Hepatocyte (in vitro differentiated cells): ENCODE data around the gene DLG3. TPM values are rescaled to one million over a fixed set of nuclear protein-coding genes. Genes with fewer than 3 reads are reported as not detected.
A peak's percentile ranks its signal among the peaks of the same experiment; 100 is the strongest.

Experiments used
- DNase-seq: peaks from one replicate; pipeline ENCODE4 v3.0.0-alpha.2; 2016; ENCODE audit warnings: low spot score
- H2AFZ ChIP-seq: fragments of 200-600 bp; sonication (generic); 2 replicates; pipeline ENCODE4 v1.6.0; 2016; ENCODE audit warnings: antibody characterized with exemption, mild to moderate bottlenecking
- H3K27ac ChIP-seq: fragments of 200-600 bp; sonication (generic); 2 replicates; pipeline ENCODE4 v1.5.1; 2016; ENCODE audit warnings: mild to moderate bottlenecking
- H3K27me3 ChIP-seq: fragments of 200-600 bp; sonication (generic); 2 replicates; pipeline ENCODE4 v1.6.1; 2016
- H3K36me3 ChIP-seq: fragments of 200-600 bp; sonication (generic); replicated peaks from 2 replicates; pipeline ENCODE4 v1.5.1; 2016; ENCODE audit warnings: low read depth; ENCODE audit not compliant: insufficient read depth
- H3K4me1 ChIP-seq: fragments of 200-600 bp; sonication (generic); 2 replicates; pipeline ENCODE4 v1.5.1; 2016; ENCODE audit warnings: mild to moderate bottlenecking, moderate library complexity; ENCODE audit not compliant: insufficient read depth
- H3K4me2 ChIP-seq: fragments of 200-600 bp; sonication (generic); 2 replicates; pipeline ENCODE4 v1.6.0; 2016
- H3K4me3 ChIP-seq: fragments of 200-600 bp; sonication (generic); 2 replicates; pipeline ENCODE4 v1.5.1; 2016; ENCODE audit warnings: mild to moderate bottlenecking
- H3K79me2 ChIP-seq: fragments of 200-600 bp; sonication (generic); 2 replicates; pipeline ENCODE4 v1.6.0; 2017; ENCODE audit warnings: mild to moderate bottlenecking
- H3K9me2 ChIP-seq: fragments of 200-600 bp; sonication (generic); replicated peaks from 2 replicates; pipeline ENCODE4 v1.6.0; 2017; ENCODE audit warnings: mild to moderate bottlenecking; ENCODE audit not compliant: insufficient read depth
- H3K9me3 ChIP-seq: fragments of 200-600 bp; sonication (generic); 2 replicates; pipeline ENCODE4 v1.5.1; 2016; ENCODE audit warnings: low read depth, mild to moderate bottlenecking
- H4K20me1 ChIP-seq: fragments of 200-600 bp; sonication (generic); 2 replicates; pipeline ENCODE4 v1.6.0; 2016; ENCODE audit warnings: mild to moderate bottlenecking; ENCODE audit not compliant: insufficient read depth, poor library complexity, severe bottlenecking
- EZH2 ChIP-seq: fragments of 200-600 bp; sonication (generic); IDR thresholded peaks from 2 replicates; pipeline ENCODE4 v1.6.1; 2016; ENCODE audit warnings: antibody characterized with exemption, mild to moderate bottlenecking, borderline replicate concordance
- EZH2phosphoT487 ChIP-seq: fragments of 200-600 bp; sonication (generic); IDR thresholded peaks from one replicate; pipeline ENCODE4 v1.6.1; 2018; ENCODE audit warnings: antibody characterized with exemption, mild to moderate bottlenecking, low read depth, moderate library complexity; ENCODE audit not compliant: unreplicated experiment, severe bottlenecking
- WGBS: methylation state at CpG from one replicate; pipeline ENCODE4 v1.1.6; 2016; ENCODE audit warnings: low lambda C conversion rate; ENCODE audit errors: missing lambda C conversion rate; 5-methylcytosine and 5-hydroxymethylcytosine counted together
- polyA plus RNA-seq: library from polyadenylated mRNA; unstranded; fragments of >200 nt; fragmentation: Nextera tagmentation; extraction: Ambion mirVana; gene quantifications from 2 replicates; pipeline ENCODE4 v1.2.1, GENCODE V29; 2016
- total RNA-seq: library from RNA; depleted of rRNA; stranded (reverse); fragments of >200 nt; gene quantifications from 2 replicates; pipeline ENCODE4 v1.2.3, GENCODE V29; 2014
- TF ChIP-seq, protein P1 (sequence below): fragments of 200-600 bp; sonication (generic); IDR thresholded peaks from 2 replicates; pipeline ENCODE4 v1.5.1; 2016; ENCODE audit warnings: antibody characterized with exemption, mild to moderate bottlenecking; ENCODE audit not compliant: poor library complexity

DLG3 gene
- total and polyA plus RNA-seq, 2 experiments from 2014 or later: 9.6 to 17.7 TPM

DNA sequence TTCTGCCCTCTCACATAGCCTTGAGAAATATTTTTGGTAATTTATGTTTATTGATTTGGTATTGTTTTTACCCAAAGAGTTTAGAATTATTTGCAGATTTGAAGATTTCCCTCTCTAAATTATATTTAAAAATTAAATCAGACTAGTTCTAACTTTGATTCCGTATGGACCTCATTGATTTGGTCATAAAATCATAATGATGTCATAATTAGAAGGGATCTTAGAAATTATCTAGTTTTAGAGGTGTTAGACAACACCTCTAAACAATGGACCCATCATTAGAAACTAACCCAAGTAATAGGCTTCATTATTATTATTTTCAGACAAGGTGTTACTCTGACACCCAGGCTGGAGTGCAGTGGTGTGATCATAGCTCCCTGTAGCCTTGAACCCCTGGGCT, 24.1 kb downstream of the DLG3 start:
- 74% methylated on average over 1 of the region's 1 CpG for WGBS
- H3K36me3 ChIP-seq: no peaks in the 10 kb centered on the region
- no peaks in the 10 kb centered on the region for H3K4me1 ChIP-seq
- no peaks in the 10 kb centered on the region for H4K20me1 ChIP-seq
- no peak overlapping the region for H3K4me2 ChIP-seq
- TF ChIP-seq EZH2 (no peak), EZH2phosphoT487 (no peak)
- TF ChIP-seq, protein P1, sequence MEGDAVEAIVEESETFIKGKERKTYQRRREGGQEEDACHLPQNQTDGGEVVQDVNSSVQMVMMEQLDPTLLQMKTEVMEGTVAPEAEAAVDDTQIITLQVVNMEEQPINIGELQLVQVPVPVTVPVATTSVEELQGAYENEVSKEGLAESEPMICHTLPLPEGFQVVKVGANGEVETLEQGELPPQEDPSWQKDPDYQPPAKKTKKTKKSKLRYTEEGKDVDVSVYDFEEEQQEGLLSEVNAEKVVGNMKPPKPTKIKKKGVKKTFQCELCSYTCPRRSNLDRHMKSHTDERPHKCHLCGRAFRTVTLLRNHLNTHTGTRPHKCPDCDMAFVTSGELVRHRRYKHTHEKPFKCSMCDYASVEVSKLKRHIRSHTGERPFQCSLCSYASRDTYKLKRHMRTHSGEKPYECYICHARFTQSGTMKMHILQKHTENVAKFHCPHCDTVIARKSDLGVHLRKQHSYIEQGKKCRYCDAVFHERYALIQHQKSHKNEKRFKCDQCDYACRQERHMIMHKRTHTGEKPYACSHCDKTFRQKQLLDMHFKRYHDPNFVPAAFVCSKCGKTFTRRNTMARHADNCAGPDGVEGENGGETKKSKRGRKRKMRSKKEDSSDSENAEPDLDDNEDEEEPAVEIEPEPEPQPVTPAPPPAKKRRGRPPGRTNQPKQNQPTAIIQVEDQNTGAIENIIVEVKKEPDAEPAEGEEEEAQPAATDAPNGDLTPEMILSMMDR: no peak
- no peaks in the 10 kb centered on the region for H3K9me2 ChIP-seq
- H3K9me3 ChIP-seq: no peaks in the 10 kb centered on the region
- no peaks in the 10 kb centered on the region for H3K27me3 ChIP-seq
- DNase-seq: no peak
- no peak overlapping the region for H2AFZ ChIP-seq
- peaks cover 61% of the 10 kb centered on the region for H3K79me2 ChIP-seq
- no peak overlapping the region for H3K27ac ChIP-seq
- no peak overlapping the region for H3K4me3 ChIP-seq

DNA sequence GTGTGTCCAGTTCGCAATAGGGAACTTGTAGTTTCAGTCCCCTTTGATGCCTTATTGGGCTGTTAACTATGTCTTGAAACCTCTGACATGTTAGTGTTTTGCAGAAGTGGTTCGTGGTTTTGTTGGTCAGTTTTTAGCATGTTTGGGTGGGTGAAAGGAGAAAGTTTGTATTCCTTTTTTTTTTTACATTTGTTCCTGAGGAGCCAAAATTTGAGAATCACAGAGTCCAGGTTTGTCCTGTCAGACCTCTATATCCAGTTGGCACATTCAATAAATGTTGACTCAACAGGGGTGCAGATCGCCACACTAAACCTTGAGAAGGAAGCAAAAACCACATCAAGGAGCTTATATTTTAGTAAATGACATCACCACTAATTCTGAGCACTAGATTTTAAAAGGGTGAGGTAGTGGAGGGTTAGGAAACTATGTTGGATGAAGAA, 26.2 kb downstream of the DLG3 start:
- no peaks in the 10 kb centered on the region for H3K4me1 ChIP-seq
- no peak overlapping the region for H3K4me2 ChIP-seq
- no peak overlapping the region for H2AFZ ChIP-seq
- 78% methylated on average over 3 of the region's 3 CpGs for WGBS
- no peaks in the 10 kb centered on the region for H3K9me2 ChIP-seq
- no peak overlapping the region for H3K4me3 ChIP-seq
- H3K79me2 ChIP-seq: peaks cover 46% of the 10 kb centered on the region
- TF ChIP-seq, protein P1: no peak
- TF ChIP-seq EZH2 (no peak), EZH2phosphoT487 (no peak)
- no peaks in the 10 kb centered on the region for H3K27me3 ChIP-seq
- no peak overlapping the region for H3K27ac ChIP-seq
- H3K36me3 ChIP-seq: no peaks in the 10 kb centered on the region
- no peaks in the 10 kb centered on the region for H4K20me1 ChIP-seq
- no peaks in the 10 kb centered on the region for H3K9me3 ChIP-seq
- no peak for DNase-seq

DNA sequence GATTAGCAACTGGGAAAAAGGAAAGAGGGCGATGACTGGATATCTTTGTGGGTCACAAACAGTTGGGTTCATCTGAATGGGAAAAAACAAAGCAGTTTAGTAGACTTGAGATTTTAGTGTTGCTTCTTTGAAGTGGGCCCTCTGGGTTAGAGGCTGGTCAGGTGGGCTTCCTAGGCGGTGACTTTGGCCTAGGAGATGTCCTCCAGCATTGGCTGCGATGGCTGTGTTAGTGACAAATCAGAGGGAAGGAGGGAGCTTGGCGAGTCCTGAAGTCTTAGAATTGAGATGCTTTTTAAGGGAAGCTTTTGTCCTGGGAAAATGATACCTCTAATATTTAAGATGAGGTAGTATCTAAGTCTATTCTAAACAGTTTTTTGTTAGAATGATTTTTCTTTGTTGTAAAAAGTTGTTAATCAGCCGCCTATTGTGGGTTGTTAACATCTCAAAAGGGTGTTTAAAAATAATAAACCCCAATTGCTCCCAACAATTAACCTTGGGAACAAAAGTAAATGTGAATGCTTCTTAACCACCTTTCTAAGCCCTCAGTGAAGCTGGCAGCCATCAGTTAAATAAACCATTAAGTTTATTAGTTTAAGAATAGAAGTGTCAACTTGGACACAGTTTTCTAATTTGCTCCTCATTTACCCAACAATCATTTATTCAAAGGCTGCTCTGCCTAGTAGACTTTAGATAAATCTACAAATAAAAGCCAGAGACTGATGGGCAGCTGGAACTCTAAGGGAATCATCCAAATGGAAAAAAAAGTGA, 31.7 kb downstream of the DLG3 start:
- Histone ChIP-seq H3K79me2 (peaks cover 27% of the 10 kb centered on the region), H3K27me3 (no peaks in the 10 kb centered on the region)

More for the DNA sequence above, 31.7 kb downstream of the DLG3 start:
- Histone ChIP-seq H2AFZ (no peak overlapping the region), H4K20me1 (peaks cover 5% of the 10 kb centered on the region), H3K4me1 (peaks cover 22% of the 10 kb centered on the region), H3K4me2 (no peak overlapping the region), H3K27ac (peak overlapping the region; percentile 87), H3K36me3 (no peaks in the 10 kb centered on the region), H3K4me3 (no peak overlapping the region), H3K9me3 (no peaks in the 10 kb centered on the region), H3K9me2 (no peaks in the 10 kb centered on the region)
- TF ChIP-seq EZH2phosphoT487 (no peak), EZH2 (no peak)
- TF ChIP-seq, protein P1: no peak
- 67% methylated on average over 5 of the region's 5 CpGs for WGBS
- DNase-seq: no peak
